ENCODE measurements around the gene SLC39A6. TPM values are rescaled to one million over a fixed set of nuclear protein-coding genes. Genes with fewer than 3 reads are reported as not detected.

Gene SLC39A6
- total RNA-seq, 2 donors from 2014 or later, result 25.7 to 34.1 TPM

- no peak overlapping the region for H3K4me3 Mint-ChIP-seq
- Histone ChIP-seq H3K27ac (ENCODE audit: low read depth, low read length) (no peak overlapping the region), H3K9me3 (ENCODE audit: control insufficient read depth, low read length) (no peaks in the 10 kb centered on the region), H3K36me3 (ENCODE audit: control insufficient read depth, insufficient read depth, low read length) (peaks cover 80% of the 10 kb centered on the region), H3K4me1 (ENCODE audit: control insufficient read depth, insufficient read depth, low read length) (no peaks in the 10 kb centered on the region), H3K9ac (ENCODE audit: extremely low read depth, low read length, poor library complexity, severe bottlenecking) (no peak overlapping the region), H3K4me3 (ENCODE audit: low read length) (no peak overlapping the region), H3K27me3 (ENCODE audit: control insufficient read depth, insufficient read depth, low read length, poor library complexity, severe bottlenecking) (no peaks in the 10 kb centered on the region)
- 95 to 100% methylated on average over 2 of the region's 2 CpGs for WGBS, 2 experiments (ENCODE audit: insufficient coverage in 1 of 2, insufficient read length in 1 of 2)
- DNase-seq, result no peak
- H3K9me3 Mint-ChIP-seq, result no peaks in the 10 kb centered on the region
- TF ChIP-seq CTCF (conservative IDR thresholded peaks at IDR 0.05), result no peak
- H3K36me3 Mint-ChIP-seq (ENCODE audit: low read depth), result peaks cover 66% of the 10 kb centered on the region
- H3K27me3 Mint-ChIP-seq (ENCODE audit: insufficient read depth), result no peaks in the 10 kb centered on the region
- H3K4me1 Mint-ChIP-seq, result no peaks in the 10 kb centered on the region
- no peak overlapping the region for H3K27ac Mint-ChIP-seq
These were observed 24.6 kb upstream of the SLC39A6 start for GRCh38 chr18:36153771-36154170.

- Histone ChIP-seq H3K36me3 (ENCODE audit: control insufficient read depth, insufficient read depth, low read length) (peaks cover 80% of the 10 kb centered on the region), H3K9me3 (ENCODE audit: control insufficient read depth, low read length) (no peaks in the 10 kb centered on the region), H3K27ac (ENCODE audit: low read depth, low read length) (no peak overlapping the region), H3K9ac (ENCODE audit: extremely low read depth, low read length, poor library complexity, severe bottlenecking) (no peak overlapping the region), H3K4me1 (ENCODE audit: control insufficient read depth, insufficient read depth, low read length) (no peaks in the 10 kb centered on the region), H3K27me3 (ENCODE audit: control insufficient read depth, insufficient read depth, low read length, poor library complexity, severe bottlenecking) (no peaks in the 10 kb centered on the region), H3K4me3 (ENCODE audit: low read length) (no peak overlapping the region)
- WGBS, 2 experiments (ENCODE audit: insufficient coverage in 1 of 2, insufficient read length in 1 of 2), result 83 to 84% methylated on average over 1 to 4 of the region's 4 CpGs
- Mint-ChIP-seq H3K36me3 (ENCODE audit: low read depth) (peaks cover 68% of the 10 kb centered on the region), H3K4me1 (no peaks in the 10 kb centered on the region), H3K27ac (peak overlapping the region; percentile 83), H3K4me3 (no peak overlapping the region), H3K9me3 (no peaks in the 10 kb centered on the region), H3K27me3 (ENCODE audit: insufficient read depth) (no peaks in the 10 kb centered on the region)
- no peak for DNase-seq
- TF ChIP-seq CTCF (conservative IDR thresholded peaks at IDR 0.05), result no peak
These were observed 24.1 kb upstream of the SLC39A6 start for GRCh38 chr18:36153203-36153602.

- Histone ChIP-seq H3K9me3 (ENCODE audit: control insufficient read depth, low read length) (no peaks in the 10 kb centered on the region), H3K27me3 (ENCODE audit: control insufficient read depth, insufficient read depth, low read length, poor library complexity, severe bottlenecking) (no peaks in the 10 kb centered on the region), H3K36me3 (ENCODE audit: control insufficient read depth, insufficient read depth, low read length) (peaks cover 79% of the 10 kb centered on the region), H3K9ac (ENCODE audit: extremely low read depth, low read length, poor library complexity, severe bottlenecking) (no peak overlapping the region), H3K27ac (ENCODE audit: low read depth, low read length) (no peak overlapping the region), H3K4me3 (ENCODE audit: low read length) (no peak overlapping the region), H3K4me1 (ENCODE audit: control insufficient read depth, insufficient read depth, low read length) (no peaks in the 10 kb centered on the region)
- H3K27me3 Mint-ChIP-seq (ENCODE audit: insufficient read depth), result no peaks in the 10 kb centered on the region
- H3K4me3 Mint-ChIP-seq, result no peak overlapping the region
- no peak for TF ChIP-seq CTCF (conservative IDR thresholded peaks at IDR 0.05)
- no peaks in the 10 kb centered on the region for H3K4me1 Mint-ChIP-seq
- no peaks in the 10 kb centered on the region for H3K9me3 Mint-ChIP-seq
- 92% methylated on average over 1 of the region's 1 CpG; no CpG with 5 or more reads in 1 of the 2 experiments for WGBS, 2 experiments (ENCODE audit: insufficient coverage in 1 of 2, insufficient read length in 1 of 2)
- DNase-seq, result no peak
- peaks cover 68% of the 10 kb centered on the region for H3K36me3 Mint-ChIP-seq (ENCODE audit: low read depth)
- peak overlapping the region; percentile 83 for H3K27ac Mint-ChIP-seq
These were observed 23.6 kb upstream of the SLC39A6 start for GRCh38 chr18:36152781-36153180.
